ENCODE results near the gene TFCP2L1. TPM values are rescaled to one million over a fixed set of nuclear protein-coding genes. Genes with fewer than 3 reads are reported as not detected.
"Not testable (repeated sequence)": the region's sequence is repeated elsewhere in the genome, so short reads cannot be mapped to it uniquely, and the experiment has no call there.

TFCP2L1 gene
- polyA plus RNA-seq (2011; rRNA removed) (0.01 and 0.05 TPM in 2 replicates), polyA minus RNA-seq (2011; rRNA and poly(A)+ RNA removed) (not detected in 2 replicates)

GRCh38 chr2:121284463-121285449 is at the start of gene TFCP2L1:
TSS of gene TFCP2L1 (minus strand) at chr2:121285202. CDS start at chr2:121285109, 93 bp downstream.
- Histone ChIP-seq H3K4me3 (ENCODE audit: low read depth, low read length) (no peak within 1 kb of the TSS), H3K36me3 (ENCODE audit: control insufficient read depth, insufficient read depth, low read length) (no peaks in the 10 kb centered on the region), H3K27me3 (ENCODE audit: control insufficient read depth, insufficient read depth, low read length) (peaks cover 31% of the 10 kb centered on the region)
- no peak for TF ChIP-seq CTCF (IDR thresholded peaks at IDR 0.05; ENCODE audit: insufficient read depth, low read depth, low read length)
- no peak for DNase-seq (ENCODE audit: low read depth)
- ChIA-PET POLR2A (interaction anchor here (0.6 kb wide), 1 partner anchor 34 kb away, joined by 7 read pairs; no protein-coding TSS in a partner anchor), CTCF (no interaction called here)

- Histone ChIP-seq H3K36me3 (ENCODE audit: control insufficient read depth, insufficient read depth, low read length) (peaks cover 2% of the 10 kb centered on the region; the same call in 1 of the 2 replicates), H3K4me3 (ENCODE audit: low read depth, low read length) (no peak overlapping the region), H3K27me3 (ENCODE audit: control insufficient read depth, insufficient read depth, low read length) (no peaks in the 10 kb centered on the region)
- POLR2A ChIA-PET = no interaction called here
- no peak for DNase-seq (ENCODE audit: low read depth)
- no peak for TF ChIP-seq CTCF (IDR thresholded peaks at IDR 0.05; ENCODE audit: insufficient read depth, low read depth, low read length)
- CTCF ChIA-PET = interaction anchor here (0.5 kb wide), 1 partner anchor 27 kb away, joined by 3 read pairs; no protein-coding TSS in a partner anchor
Measured at GRCh38 chr2:121333834-121334558, 49.0 kb upstream of the TFCP2L1 start.

GRCh38 chr2:121333231-121333630 is 48.2 kb upstream of the TFCP2L1 start:
- CTCF ChIA-PET = no interaction called here
- Histone ChIP-seq H3K27me3 (ENCODE audit: control insufficient read depth, insufficient read depth, low read length) (no peaks in the 10 kb centered on the region), H3K4me3 (ENCODE audit: low read depth, low read length) (no peak overlapping the region), H3K36me3 (ENCODE audit: control insufficient read depth, insufficient read depth, low read length) (peaks cover 2% of the 10 kb centered on the region; the same call in 1 of the 2 replicates)
- POLR2A ChIA-PET = no interaction called here
- no peak for TF ChIP-seq CTCF (IDR thresholded peaks at IDR 0.05; ENCODE audit: insufficient read depth, low read depth, low read length)
- DNase-seq (ENCODE audit: low read depth) = no peak

GRCh38 chr2:121331324-121331723 is 46.3 kb upstream of the TFCP2L1 start:
- DNase-seq (ENCODE audit: low read depth); CTCF ChIA-PET; POLR2A ChIA-PET; H3K4me3 ChIP-seq (ENCODE audit: low read depth, low read length); H3K27me3 ChIP-seq (ENCODE audit: control insufficient read depth, insufficient read depth, low read length); H3K36me3 ChIP-seq (ENCODE audit: control insufficient read depth, insufficient read depth, low read length): not testable (repeated sequence)

DNA sequence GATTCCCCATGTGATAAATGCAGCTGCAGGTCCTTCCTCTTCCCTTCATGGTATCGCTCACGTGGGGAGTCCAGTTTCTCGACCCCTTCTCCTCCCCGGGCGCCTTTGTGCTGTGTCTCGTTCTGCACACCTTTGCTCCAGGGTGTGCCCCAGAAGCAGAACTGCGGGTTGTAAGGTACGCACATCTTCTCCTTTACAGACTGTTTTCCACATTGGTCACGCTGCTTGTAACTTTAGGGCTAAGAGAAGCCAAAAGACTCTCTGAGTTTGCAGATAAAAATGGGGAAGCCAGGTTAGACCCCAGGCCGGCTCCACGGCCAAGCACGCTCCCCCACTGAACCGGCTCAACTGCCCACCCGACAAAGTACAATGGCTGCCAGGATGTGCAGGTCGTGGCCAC is 45.9 kb upstream of the TFCP2L1 start:
- Histone ChIP-seq H3K36me3 (ENCODE audit: control insufficient read depth, insufficient read depth, low read length) (no peaks in the 10 kb centered on the region), H3K4me3 (ENCODE audit: low read depth, low read length) (no peak overlapping the region), H3K27me3 (ENCODE audit: control insufficient read depth, insufficient read depth, low read length) (no peaks in the 10 kb centered on the region)
- ChIA-PET CTCF (no interaction called here), POLR2A (no interaction called here)
- TF ChIP-seq CTCF (IDR thresholded peaks at IDR 0.05; ENCODE audit: insufficient read depth, low read depth, low read length) = no peak
- DNase-seq (ENCODE audit: low read depth) = no peak

All from BJ (cell line).